K562 (cell line): Measurements from ENCODE around the gene TRMT2A. TPM values are rescaled to one million over a fixed set of nuclear protein-coding genes. Genes with fewer than 3 reads are reported as not detected.

Source experiments
- E2F3 ChIP-seq: fragments of 250-450 bp; sonication (Bioruptor Pico); IDR thresholded peaks from 2 replicates; pipeline ENCODE4 v1.4.0; 2020; ENCODE audit warnings: mild to moderate bottlenecking
- ETV5 ChIP-seq: sonication (generic); formaldehyde crosslinking; IDR thresholded peaks from 2 replicates; pipeline ENCODE4 v1.4.0; 2020; ENCODE audit warnings: low read depth, mild to moderate bottlenecking, missing genetic modification reagents
- NR3C1 ChIP-seq: sonication (generic); formaldehyde crosslinking; IDR thresholded peaks from 2 replicates; pipeline ENCODE4 v1.8.1; 2022; ENCODE audit warnings: missing genetic modification reagents
- RCOR1 ChIP-seq, 2 experiments: IDR thresholded peaks; 2 replicates each; pipeline ENCODE4 v1.6.1; 2012; ENCODE audit warnings: low read depth in 2 of 2, low read length in 2 of 2, borderline replicate concordance in 1 of 2, improper control_type of control experiment in 1 of 2
- SIX5 ChIP-seq, 2 experiments: IDR thresholded peaks; 2 replicates each; pipeline ENCODE4 v1.6.1; 2011; ENCODE audit warnings: low read length in 2 of 2, borderline replicate concordance in 1 of 2, low read depth in 1 of 2, mild to moderate bottlenecking in 1 of 2, moderate library complexity in 1 of 2; ENCODE audit not compliant: insufficient read depth in 1 of 2
- SMAD3 ChIP-seq: fragments of 450-650 bp; formaldehyde crosslinking; conservative IDR thresholded peaks from 2 replicates; pipeline ENCODE4 v1.4.0; 2020; ENCODE audit warnings: mild to moderate bottlenecking
- ZNF133 ChIP-seq: fragments of 250-450 bp; sonication (Bioruptor Pico); IDR thresholded peaks from 2 replicates; pipeline ENCODE4 v1.4.0; 2020; ENCODE audit warnings: mild to moderate bottlenecking
- ZNF174 ChIP-seq: fragments of 250-450 bp; sonication (Bioruptor Pico); IDR thresholded peaks from 2 replicates; pipeline ENCODE4 v1.4.0; 2020; ENCODE audit warnings: mild to moderate bottlenecking
- ZNF347 ChIP-seq: fragments of 450-650 bp; formaldehyde crosslinking; IDR thresholded peaks from 2 replicates; pipeline ENCODE4 v1.4.0; 2020; ENCODE audit warnings: low read depth, mild to moderate bottlenecking, moderate library complexity
- ZNF586 ChIP-seq: fragments of 450-650 bp; formaldehyde crosslinking; conservative IDR thresholded peaks from 2 replicates; pipeline ENCODE4 v1.4.0; 2020; ENCODE audit warnings: mild to moderate bottlenecking, moderate library complexity
- ZNF707 ChIP-seq: fragments of 250-450 bp; sonication (Bioruptor Pico); conservative IDR thresholded peaks from 2 replicates; pipeline ENCODE4 v1.8.0; 2022; ENCODE audit warnings: inconsistent platforms, mild to moderate bottlenecking, moderate library complexity
- polyA plus RNA-seq, 8 experiments: library from polyadenylated mRNA; depleted of rRNA in 4 of 8; stranded (reverse) in 5 of 8; unstranded in 3 of 8; fragments of >200 nt; fragmentation: Nextera tagmentation in 2 of 8; fragmentation: Illumina TruSeq in 1 of 8; extraction: Ambion mirVana in 2 of 8; extraction: Trizol in 1 of 8; gene quantifications; 2 replicates each; pipeline versions ENCODE4 v1.2.1 to v1.2.3, GENCODE V29; 2011 to 2014; ENCODE audit warnings: inconsistent platforms in 1 of 8, missing spikeins in 1 of 8
- total RNA-seq, 7 experiments: library from RNA; depleted of rRNA in 6 of 7; stranded (reverse); fragments of >200 nt in 6 of 7; fragmentation: Illumina TruSeq in 2 of 7; extraction: Trizol in 2 of 7; gene quantifications; 2 replicates each; pipeline versions ENCODE4 v1.2.1 to v1.2.3, GENCODE V29; 2011 to 2021; ENCODE audit warnings: low replicate concordance in 1 of 7
- TF ChIP-seq, protein P1 (sequence below): fragments of 450-650 bp; formaldehyde crosslinking; conservative IDR thresholded peaks from 2 replicates; pipeline ENCODE4 v1.4.0; 2022; ENCODE audit warnings: mild to moderate bottlenecking, missing genetic modification characterization
- TF ChIP-seq, protein P2 (sequence below), 2 experiments: IDR thresholded peaks in 1 of 2; conservative IDR thresholded peaks in 1 of 2; 2 replicates each; pipeline ENCODE4 v1.6.1; 2016; ENCODE audit warnings: low read depth in 2 of 2, mild to moderate bottlenecking in 1 of 2, missing compliant biosample characterization in 1 of 2, missing genetic modification characterization in 1 of 2, moderate library complexity in 1 of 2
- TF ChIP-seq, protein P3 (sequence below), 2 experiments: fragments of 450-650 bp; formaldehyde crosslinking in 1 of 2; IDR thresholded peaks; 2 replicates each; pipeline versions ENCODE4 v1.4.0 to v1.6.1; 2014 to 2020; ENCODE audit warnings: mild to moderate bottlenecking in 2 of 2, borderline replicate concordance in 1 of 2, low read depth in 1 of 2

Gene TRMT2A
- total and polyA plus RNA-seq, 9 of the 15 experiments (the other 6 are each of a cell fraction or from before 2014, with no cell fraction given), result 1.6 to 265 (median 140) TPM

DNA sequence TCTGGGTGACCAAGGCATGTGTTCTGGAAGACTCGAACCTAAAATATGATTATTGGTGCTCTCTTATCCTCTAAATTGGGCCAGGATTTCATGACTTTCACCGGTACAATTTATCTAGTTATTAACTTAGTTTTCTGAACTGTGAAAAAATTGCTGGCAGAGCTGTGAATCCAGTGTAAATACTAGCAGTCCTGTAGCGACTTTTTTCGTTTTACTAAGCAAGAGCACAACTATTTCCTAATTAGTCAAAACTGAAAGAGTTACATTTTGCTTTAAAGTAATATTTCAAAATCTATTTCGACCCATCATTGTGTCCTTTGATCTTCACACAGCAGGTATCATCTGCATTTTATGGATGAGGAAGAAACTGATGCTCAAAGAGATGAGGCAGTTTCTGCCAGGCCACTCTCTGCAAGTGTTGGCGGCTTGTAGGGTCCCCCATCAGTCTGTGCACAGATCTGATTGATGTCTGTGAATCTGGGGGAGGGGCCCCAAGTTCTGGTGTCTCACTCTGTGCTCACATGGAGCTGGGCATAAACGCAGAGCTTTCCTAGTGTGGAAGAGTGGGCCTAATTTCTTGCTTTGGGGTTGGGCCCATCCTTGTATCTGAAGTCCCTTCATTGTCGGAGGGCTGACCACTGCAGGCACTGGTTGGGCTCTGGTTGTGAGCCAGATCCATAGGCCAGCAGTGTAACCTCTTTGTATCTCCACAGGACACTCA is 1.4 kb upstream of the TRMT2A start (continued):
- TF ChIP-seq, protein P1, sequence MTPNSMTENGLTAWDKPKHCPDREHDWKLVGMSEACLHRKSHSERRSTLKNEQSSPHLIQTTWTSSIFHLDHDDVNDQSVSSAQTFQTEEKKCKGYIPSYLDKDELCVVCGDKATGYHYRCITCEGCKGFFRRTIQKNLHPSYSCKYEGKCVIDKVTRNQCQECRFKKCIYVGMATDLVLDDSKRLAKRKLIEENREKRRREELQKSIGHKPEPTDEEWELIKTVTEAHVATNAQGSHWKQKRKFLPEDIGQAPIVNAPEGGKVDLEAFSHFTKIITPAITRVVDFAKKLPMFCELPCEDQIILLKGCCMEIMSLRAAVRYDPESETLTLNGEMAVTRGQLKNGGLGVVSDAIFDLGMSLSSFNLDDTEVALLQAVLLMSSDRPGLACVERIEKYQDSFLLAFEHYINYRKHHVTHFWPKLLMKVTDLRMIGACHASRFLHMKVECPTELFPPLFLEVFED (CRISPR knock-in tag), result 0 out of 2 replicates have a peak, but pooled peaks have one; percentile 12
- 0 out of 2 replicates have a peak, but pooled peaks have one; percentile 51 for TF ChIP-seq ZNF707 (CRISPR knock-in tag)
- TF ChIP-seq ZNF174 (CRISPR knock-in tag), result no peak
- no peak for TF ChIP-seq ZNF586 (CRISPR knock-in tag)
- peak; percentile 77; the same call in 1 of the 2 replicates for TF ChIP-seq E2F3 (CRISPR knock-in tag)
- no peak for TF ChIP-seq NR3C1 (CRISPR knock-in tag)
- TF ChIP-seq ZNF347 (CRISPR knock-in tag), result peak; percentile 14; the same call in 1 of the 2 replicates
- no peak for TF ChIP-seq ZNF133 (CRISPR knock-in tag)
- TF ChIP-seq SIX5 (IDR thresholded peaks at IDR 0.05; ENCODE audit: borderline replicate concordance in 1 of 2, insufficient read depth in 1 of 2, low read depth in 1 of 2, low read length in 2 of 2), result no peak
- TF ChIP-seq, protein P2, sequence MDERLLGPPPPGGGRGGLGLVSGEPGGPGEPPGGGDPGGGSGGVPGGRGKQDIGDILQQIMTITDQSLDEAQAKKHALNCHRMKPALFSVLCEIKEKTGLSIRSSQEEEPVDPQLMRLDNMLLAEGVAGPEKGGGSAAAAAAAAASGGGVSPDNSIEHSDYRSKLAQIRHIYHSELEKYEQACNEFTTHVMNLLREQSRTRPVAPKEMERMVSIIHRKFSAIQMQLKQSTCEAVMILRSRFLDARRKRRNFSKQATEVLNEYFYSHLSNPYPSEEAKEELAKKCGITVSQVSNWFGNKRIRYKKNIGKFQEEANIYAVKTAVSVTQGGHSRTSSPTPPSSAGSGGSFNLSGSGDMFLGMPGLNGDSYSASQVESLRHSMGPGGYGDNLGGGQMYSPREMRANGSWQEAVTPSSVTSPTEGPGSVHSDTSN (CRISPR knock-in tag; IDR thresholded peaks at IDR 0.05; ENCODE audit: low read depth), result no peak
- TF ChIP-seq, protein P2 (tag; conservative IDR thresholded peaks at IDR 0.05; ENCODE audit: low read depth), result peak; percentile 72
- TF ChIP-seq ETV5 (CRISPR knock-in tag), result no peak
- 0 out of 2 replicates have a peak, but pooled peaks have one; percentile 35 for TF ChIP-seq SMAD3
- TF ChIP-seq, protein P3, sequence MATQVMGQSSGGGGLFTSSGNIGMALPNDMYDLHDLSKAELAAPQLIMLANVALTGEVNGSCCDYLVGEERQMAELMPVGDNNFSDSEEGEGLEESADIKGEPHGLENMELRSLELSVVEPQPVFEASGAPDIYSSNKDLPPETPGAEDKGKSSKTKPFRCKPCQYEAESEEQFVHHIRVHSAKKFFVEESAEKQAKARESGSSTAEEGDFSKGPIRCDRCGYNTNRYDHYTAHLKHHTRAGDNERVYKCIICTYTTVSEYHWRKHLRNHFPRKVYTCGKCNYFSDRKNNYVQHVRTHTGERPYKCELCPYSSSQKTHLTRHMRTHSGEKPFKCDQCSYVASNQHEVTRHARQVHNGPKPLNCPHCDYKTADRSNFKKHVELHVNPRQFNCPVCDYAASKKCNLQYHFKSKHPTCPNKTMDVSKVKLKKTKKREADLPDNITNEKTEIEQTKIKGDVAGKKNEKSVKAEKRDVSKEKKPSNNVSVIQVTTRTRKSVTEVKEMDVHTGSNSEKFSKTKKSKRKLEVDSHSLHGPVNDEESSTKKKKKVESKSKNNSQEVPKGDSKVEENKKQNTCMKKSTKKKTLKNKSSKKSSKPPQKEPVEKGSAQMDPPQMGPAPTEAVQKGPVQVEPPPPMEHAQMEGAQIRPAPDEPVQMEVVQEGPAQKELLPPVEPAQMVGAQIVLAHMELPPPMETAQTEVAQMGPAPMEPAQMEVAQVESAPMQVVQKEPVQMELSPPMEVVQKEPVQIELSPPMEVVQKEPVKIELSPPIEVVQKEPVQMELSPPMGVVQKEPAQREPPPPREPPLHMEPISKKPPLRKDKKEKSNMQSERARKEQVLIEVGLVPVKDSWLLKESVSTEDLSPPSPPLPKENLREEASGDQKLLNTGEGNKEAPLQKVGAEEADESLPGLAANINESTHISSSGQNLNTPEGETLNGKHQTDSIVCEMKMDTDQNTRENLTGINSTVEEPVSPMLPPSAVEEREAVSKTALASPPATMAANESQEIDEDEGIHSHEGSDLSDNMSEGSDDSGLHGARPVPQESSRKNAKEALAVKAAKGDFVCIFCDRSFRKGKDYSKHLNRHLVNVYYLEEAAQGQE (IDR thresholded peaks at IDR 0.05; ENCODE audit: borderline replicate concordance), result no peak
- TF ChIP-seq, protein P3 (CRISPR knock-in tag; IDR thresholded peaks at IDR 0.05; ENCODE audit: low read depth), result 0 out of 2 replicates have a peak, but pooled peaks have one; percentile 42
- TF ChIP-seq RCOR1 (IDR thresholded peaks at IDR 0.05; ENCODE audit: borderline replicate concordance in 1 of 2, low read depth in 2 of 2, low read length in 2 of 2), result peak in 1 of 2 experiments; percentile 67; a peak in 1 of 4 replicates
